Mesenteric fat pad (tissue), 1 donor: ENCODE measurements around the gene ZNF385D. TPM values are rescaled to one million over a fixed set of nuclear protein-coding genes. Genes with fewer than 3 reads are reported as not detected.
"Not testable (repeated sequence)": the region's sequence is repeated elsewhere in the genome, so short reads cannot be mapped to it uniquely, and the experiment has no call there.

Source experiments
- DNase-seq: peaks from one replicate; pipeline ENCODE4 v3.0.0-alpha.2; 2020; ENCODE audit warnings: low spot score
- total RNA-seq: library from RNA; stranded (reverse); fragmentation: NEBNext Ultra II Directional; extraction: Animal tissue kit (Norgen Biotek cat#: 25700); gene quantifications from one replicate; pipeline ENCODE4 v1.2.1, GENCODE V29; 2021
- donor health status: DM: yes; HTN: yes; CAD: no.

ZNF385D gene
- total RNA-seq, 1 donor from 2014 or later, result 18.5 TPM

GRCh38 chr3:21390136-21390535 lies 360.9 kb downstream of the ZNF385D start:
- no peak for DNase-seq

GRCh38 chr3:21387142-21387826 lies 363.7 kb downstream of the ZNF385D start:
- DNase-seq, result not testable (repeated sequence)

GRCh38 chr3:21378036-21378435 lies 373.0 kb downstream of the ZNF385D start:
- DNase-seq, result not testable (repeated sequence)

GRCh38 chr3:21377071-21377769 lies 373.8 kb downstream of the ZNF385D start:
- DNase-seq, result no peak

GRCh38 chr3:21372316-21372715 lies 378.7 kb downstream of the ZNF385D start:
- no peak for DNase-seq
